ENCODE results near the gene RTN4RL1. TPM values are rescaled to one million over a fixed set of nuclear protein-coding genes. Genes with fewer than 3 reads are reported as not detected.

Gene RTN4RL1
- total RNA-seq, 1 experiment from 2014 or later, result 0.22 TPM

DNA sequence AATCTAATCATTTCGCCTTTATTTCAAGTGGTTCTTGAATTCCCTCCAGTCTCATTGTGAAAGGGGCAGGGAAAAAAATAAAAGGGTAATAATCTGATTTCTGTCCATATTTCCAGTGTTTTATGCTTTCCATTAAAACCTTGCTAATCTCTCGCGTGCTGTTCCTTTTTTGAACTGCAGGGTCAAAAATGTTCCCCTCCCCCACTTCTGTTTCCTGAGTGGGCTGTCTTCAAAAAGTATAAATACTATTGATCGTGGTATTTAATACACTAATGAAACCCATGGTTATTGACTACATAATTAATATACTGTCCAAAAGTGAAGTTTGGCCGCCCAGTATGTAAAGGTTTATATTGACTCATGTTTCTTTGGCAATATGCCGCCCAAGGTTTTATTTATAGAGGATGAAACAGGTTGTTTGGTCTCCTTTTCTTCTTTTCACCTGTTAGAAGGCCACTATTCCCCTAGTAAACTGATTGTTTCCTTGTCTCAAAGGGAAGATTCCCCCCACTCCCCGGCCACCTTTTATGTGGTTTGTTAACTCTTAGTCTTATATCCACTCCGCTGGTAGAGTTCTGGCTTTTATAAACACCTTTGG, 125.6 kb downstream of the RTN4RL1 start:
- Mint-ChIP-seq H3K4me3 (no peak overlapping the region), H3K27me3 (ENCODE audit: low read depth) (peaks cover 25% of the 10 kb centered on the region), H3K4me1 (no peaks in the 10 kb centered on the region), H3K27ac (no peak overlapping the region), H3K36me3 (ENCODE audit: insufficient read depth in 1 of 3, low read depth in 3 of 3) (peaks cover 19 to 48% (median 39%) of the 10 kb centered on the region in 3 experiments), H3K9me3 (no peaks in the 10 kb centered on the region)
- no peak overlapping the region for H4K91ac ChIP-seq (ENCODE audit: insufficient read length, low read depth, low read length)
- no peak overlapping the region for H4K5ac ChIP-seq (ENCODE audit: insufficient read length, low read depth, low read length)
- WGBS (ENCODE audit: extremely low coverage, insufficient read length, low lambda C conversion rate), result no CpG with 5 or more reads among the region's 8 CpGs
- no peak overlapping the region for H2BK12ac ChIP-seq (ENCODE audit: insufficient read length, low read depth, low read length)
- H3K79me1 ChIP-seq (ENCODE audit: insufficient read depth, low read depth, low read length, poor library complexity, severe bottlenecking), result no peaks in the 10 kb centered on the region
- no peaks in the 10 kb centered on the region for H3K9me3 ChIP-seq (ENCODE audit: control insufficient read depth, low read depth, low read length)
- H2AK5ac ChIP-seq (ENCODE audit: insufficient read length, low read length), result no peak overlapping the region
- H3T11ph ChIP-seq (ENCODE audit: low read length), result no peak overlapping the region
- DNase-seq, result no peak
- TF ChIP-seq, protein P1, sequence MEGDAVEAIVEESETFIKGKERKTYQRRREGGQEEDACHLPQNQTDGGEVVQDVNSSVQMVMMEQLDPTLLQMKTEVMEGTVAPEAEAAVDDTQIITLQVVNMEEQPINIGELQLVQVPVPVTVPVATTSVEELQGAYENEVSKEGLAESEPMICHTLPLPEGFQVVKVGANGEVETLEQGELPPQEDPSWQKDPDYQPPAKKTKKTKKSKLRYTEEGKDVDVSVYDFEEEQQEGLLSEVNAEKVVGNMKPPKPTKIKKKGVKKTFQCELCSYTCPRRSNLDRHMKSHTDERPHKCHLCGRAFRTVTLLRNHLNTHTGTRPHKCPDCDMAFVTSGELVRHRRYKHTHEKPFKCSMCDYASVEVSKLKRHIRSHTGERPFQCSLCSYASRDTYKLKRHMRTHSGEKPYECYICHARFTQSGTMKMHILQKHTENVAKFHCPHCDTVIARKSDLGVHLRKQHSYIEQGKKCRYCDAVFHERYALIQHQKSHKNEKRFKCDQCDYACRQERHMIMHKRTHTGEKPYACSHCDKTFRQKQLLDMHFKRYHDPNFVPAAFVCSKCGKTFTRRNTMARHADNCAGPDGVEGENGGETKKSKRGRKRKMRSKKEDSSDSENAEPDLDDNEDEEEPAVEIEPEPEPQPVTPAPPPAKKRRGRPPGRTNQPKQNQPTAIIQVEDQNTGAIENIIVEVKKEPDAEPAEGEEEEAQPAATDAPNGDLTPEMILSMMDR (conservative IDR thresholded peaks at IDR 0.05), result peak; percentile 26; the same call in 2 of the 3 replicates
- no peak overlapping the region for H2BK5ac ChIP-seq (ENCODE audit: insufficient read length, low read length)
- no peaks in the 10 kb centered on the region for H3K79me2 ChIP-seq (ENCODE audit: insufficient read depth, low read length)
- H3K23ac ChIP-seq (ENCODE audit: insufficient read length, low read depth, low read length), result no peak overlapping the region
- no peak overlapping the region for H3K14ac ChIP-seq (ENCODE audit: insufficient read depth, low read length)
- no peak overlapping the region for H2BK20ac ChIP-seq (ENCODE audit: low read depth, low read length, poor library complexity, severe bottlenecking)
- no peak overlapping the region for H3K27ac ChIP-seq (ENCODE audit: insufficient read length, low read depth, low read length)
- no peak overlapping the region for H3K18ac ChIP-seq (ENCODE audit: insufficient read length, low read depth, low read length)
- H3K27me3 ChIP-seq (ENCODE audit: insufficient read depth, low read length), result peaks cover 6% of the 10 kb centered on the region; the same call in 1 of the 2 replicates
- no peak overlapping the region for H3K9ac ChIP-seq (ENCODE audit: extremely low read depth, insufficient read length, low read length)
- H2BK15ac ChIP-seq (ENCODE audit: low read depth, low read length), result no peak overlapping the region
- no peaks in the 10 kb centered on the region for H4K20me1 ChIP-seq (ENCODE audit: control insufficient read depth, insufficient read depth, insufficient read length)
- no peak overlapping the region for H3K4ac ChIP-seq (ENCODE audit: low read depth, low read length)
- no peaks in the 10 kb centered on the region for H3K23me2 ChIP-seq (ENCODE audit: insufficient read length, low read depth, low read length, poor library complexity, severe bottlenecking)
- H2BK120ac ChIP-seq (ENCODE audit: low read depth, low read length, poor library complexity, severe bottlenecking), result no peak overlapping the region
- H3K4me2 ChIP-seq (ENCODE audit: insufficient read depth, insufficient read length, low read length), result no peak overlapping the region
- H2AFZ ChIP-seq (ENCODE audit: low read length), result no peak overlapping the region
- no peak overlapping the region for H3K56ac ChIP-seq (ENCODE audit: insufficient read length, low read depth, low read length)
- no peaks in the 10 kb centered on the region for H3K4me1 ChIP-seq (ENCODE audit: insufficient read depth, low read length)
- H4K8ac ChIP-seq (replicated peaks; ENCODE audit: insufficient read length, low read depth, low read length), result no peak overlapping the region

Measured in H9 (cell line).